ENCODE data around the gene PLPP3. TPM values are rescaled to one million over a fixed set of nuclear protein-coding genes. Genes with fewer than 3 reads are reported as not detected.

Gene PLPP3
- total RNA-seq, 2 experiments from 2014 or later = not detected

GRCh38 chr1:56491441-56491840, 87.9 kb downstream of the PLPP3 start:
- no peak for TF ChIP-seq CTCF (IDR thresholded peaks at IDR 0.05)
- H3K4me3 Mint-ChIP-seq = no peak overlapping the region
- ATAC-seq = no peak
- H3K27me3 Mint-ChIP-seq = no peaks in the 10 kb centered on the region
- intact Hi-C loops (cut with micrococcal nuclease) = no loop called here
- no peak overlapping the region for H3K27ac Mint-ChIP-seq
- DNase-seq = no peak
- CTCF ChIA-PET = no interaction called here
- no peaks in the 10 kb centered on the region for H3K4me1 Mint-ChIP-seq (ENCODE audit: low read depth)
- H3K9me3 Mint-ChIP-seq = peaks cover 3% of the 10 kb centered on the region
- POLR2A ChIA-PET = no interaction called here
- H3K36me3 Mint-ChIP-seq (ENCODE audit: low read depth) = no peaks in the 10 kb centered on the region

GRCh38 chr1:56490619-56491018, 88.7 kb downstream of the PLPP3 start:
- Mint-ChIP-seq H3K4me3 (no peak overlapping the region), H3K4me1 (ENCODE audit: low read depth) (no peaks in the 10 kb centered on the region), H3K9me3 (peaks cover 3% of the 10 kb centered on the region), H3K27ac (no peak overlapping the region), H3K36me3 (ENCODE audit: low read depth) (no peaks in the 10 kb centered on the region), H3K27me3 (no peaks in the 10 kb centered on the region)
- CTCF ChIA-PET = no interaction called here
- TF ChIP-seq CTCF (IDR thresholded peaks at IDR 0.05) = no peak
- intact Hi-C loops (cut with micrococcal nuclease) = no loop called here
- POLR2A ChIA-PET = no interaction called here
- DNase-seq (no peak), ATAC-seq (no peak)

- intact Hi-C loops (cut with micrococcal nuclease) = no loop called here
- H3K9me3 Mint-ChIP-seq = peaks cover 3% of the 10 kb centered on the region
- H3K27ac Mint-ChIP-seq = no peak overlapping the region
- no peak overlapping the region for H3K4me3 Mint-ChIP-seq
- no peaks in the 10 kb centered on the region for H3K4me1 Mint-ChIP-seq (ENCODE audit: low read depth)
- ATAC-seq (no peak), DNase-seq (no peak)
- POLR2A ChIA-PET = no interaction called here
- no peaks in the 10 kb centered on the region for H3K27me3 Mint-ChIP-seq
- no peaks in the 10 kb centered on the region for H3K36me3 Mint-ChIP-seq (ENCODE audit: low read depth)
- CTCF ChIA-PET = no interaction called here
- no peak for TF ChIP-seq CTCF (IDR thresholded peaks at IDR 0.05)
These were observed 89.7 kb downstream of the PLPP3 start for GRCh38 chr1:56489695-56490094.

GRCh38 chr1:56484695-56485094, 94.7 kb downstream of the PLPP3 start:
- no peak overlapping the region for H3K27ac Mint-ChIP-seq
- ChIA-PET POLR2A (no interaction called here), CTCF (no interaction called here)
- ATAC-seq = no peak
- no peak for DNase-seq
- no peaks in the 10 kb centered on the region for H3K4me1 Mint-ChIP-seq (ENCODE audit: low read depth)
- intact Hi-C loops (cut with micrococcal nuclease) = no loop called here
- H3K36me3 Mint-ChIP-seq (ENCODE audit: low read depth) = no peaks in the 10 kb centered on the region
- H3K27me3 Mint-ChIP-seq = peaks cover 10% of the 10 kb centered on the region
- TF ChIP-seq CTCF (IDR thresholded peaks at IDR 0.05) = no peak
- no peaks in the 10 kb centered on the region for H3K9me3 Mint-ChIP-seq
- H3K4me3 Mint-ChIP-seq = no peak overlapping the region

- Mint-ChIP-seq H3K27me3 (peaks cover 19% of the 10 kb centered on the region), H3K36me3 (ENCODE audit: low read depth) (no peaks in the 10 kb centered on the region), H3K4me3 (no peak overlapping the region), H3K27ac (no peak overlapping the region), H3K9me3 (no peaks in the 10 kb centered on the region), H3K4me1 (ENCODE audit: low read depth) (no peaks in the 10 kb centered on the region)
- ATAC-seq = no peak
- ChIA-PET CTCF (no interaction called here), POLR2A (no interaction called here)
- DNase-seq = no peak
- TF ChIP-seq CTCF (IDR thresholded peaks at IDR 0.05) = no peak
- intact Hi-C loops (cut with micrococcal nuclease) = no loop called here
These were observed 96.3 kb downstream of the PLPP3 start for GRCh38 chr1:56483104-56483503.
